ENCODE data around the gene CBX3. TPM values are rescaled to one million over a fixed set of nuclear protein-coding genes. Genes with fewer than 3 reads are reported as not detected.
A peak's percentile ranks its signal among the peaks of the same experiment; 100 is the strongest.

The CBX3 gene
- total RNA-seq, 2 experiments from 2014 or later = 252 to 364 TPM

DNA sequence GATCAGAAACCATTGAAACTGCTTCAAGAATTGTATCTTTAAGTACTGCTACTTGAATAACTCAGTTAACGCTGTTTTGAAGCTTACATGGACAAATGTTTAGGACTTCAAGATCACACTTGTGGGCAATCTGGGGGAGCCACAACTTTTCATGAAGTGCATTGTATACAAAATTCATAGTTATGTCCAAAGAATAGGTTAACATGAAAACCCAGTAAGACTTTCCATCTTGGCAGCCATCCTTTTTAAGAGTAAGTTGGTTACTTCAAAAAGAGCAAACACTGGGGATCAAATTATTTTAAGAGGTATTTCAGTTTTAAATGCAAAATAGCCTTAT, 15.7 kb upstream of the CBX3 start:
- BruUV-seq (replicated peaks) = no TSS peak
- H3K9me2 ChIP-seq (ENCODE audit: insufficient read depth, low read length) = no peaks in the 10 kb centered on the region
- TF ChIP-seq, protein P1, sequence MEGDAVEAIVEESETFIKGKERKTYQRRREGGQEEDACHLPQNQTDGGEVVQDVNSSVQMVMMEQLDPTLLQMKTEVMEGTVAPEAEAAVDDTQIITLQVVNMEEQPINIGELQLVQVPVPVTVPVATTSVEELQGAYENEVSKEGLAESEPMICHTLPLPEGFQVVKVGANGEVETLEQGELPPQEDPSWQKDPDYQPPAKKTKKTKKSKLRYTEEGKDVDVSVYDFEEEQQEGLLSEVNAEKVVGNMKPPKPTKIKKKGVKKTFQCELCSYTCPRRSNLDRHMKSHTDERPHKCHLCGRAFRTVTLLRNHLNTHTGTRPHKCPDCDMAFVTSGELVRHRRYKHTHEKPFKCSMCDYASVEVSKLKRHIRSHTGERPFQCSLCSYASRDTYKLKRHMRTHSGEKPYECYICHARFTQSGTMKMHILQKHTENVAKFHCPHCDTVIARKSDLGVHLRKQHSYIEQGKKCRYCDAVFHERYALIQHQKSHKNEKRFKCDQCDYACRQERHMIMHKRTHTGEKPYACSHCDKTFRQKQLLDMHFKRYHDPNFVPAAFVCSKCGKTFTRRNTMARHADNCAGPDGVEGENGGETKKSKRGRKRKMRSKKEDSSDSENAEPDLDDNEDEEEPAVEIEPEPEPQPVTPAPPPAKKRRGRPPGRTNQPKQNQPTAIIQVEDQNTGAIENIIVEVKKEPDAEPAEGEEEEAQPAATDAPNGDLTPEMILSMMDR (conservative IDR thresholded peaks at IDR 0.05; ENCODE audit: low read length) = no peak
- peaks cover 18% of the 10 kb centered on the region; the same call in 1 of the 2 replicates for H3K79me2 ChIP-seq (ENCODE audit: insufficient read depth, low read depth, low read length)
- no peak overlapping the region for H2AFZ ChIP-seq (ENCODE audit: low read length)
- peaks cover 20% of the 10 kb centered on the region for H3K4me1 ChIP-seq (ENCODE audit: insufficient read depth, low read length, poor library complexity, severe bottlenecking)
- peaks cover 82% of the 10 kb centered on the region for H3K36me3 ChIP-seq (ENCODE audit: insufficient read depth, low read length)
- peaks cover 28% of the 10 kb centered on the region for H4K20me1 ChIP-seq (ENCODE audit: insufficient read depth, low read length)
- intact Hi-C loops (cut with micrococcal nuclease; ENCODE audit: unreplicated experiment) = loop anchor here (5.0 kb wide), 1 partner anchor 294 kb away; no protein-coding TSS in a partner anchor
- ChIA-PET POLR2A (interaction anchor here (0.7 kb wide), 2 partner anchors 29 to 271 kb away, joined by 3 read pairs; no protein-coding TSS in a partner anchor), CTCF (ENCODE audit: unreplicated experiment) (no interaction called here)
- peak overlapping the region; percentile 10 for H3K27ac ChIP-seq (ENCODE audit: low read depth, low read length, poor library complexity, severe bottlenecking)
- no peaks in the 10 kb centered on the region for H3K9me3 ChIP-seq (ENCODE audit: low read length)
- H3K4me3 ChIP-seq (ENCODE audit: low read depth, low read length, poor library complexity, severe bottlenecking) = no peak overlapping the region
- H3K4me2 ChIP-seq (ENCODE audit: low read length) = no peak overlapping the region
- DNase-seq (ENCODE audit: low spot score) = peak; percentile 24

DNA sequence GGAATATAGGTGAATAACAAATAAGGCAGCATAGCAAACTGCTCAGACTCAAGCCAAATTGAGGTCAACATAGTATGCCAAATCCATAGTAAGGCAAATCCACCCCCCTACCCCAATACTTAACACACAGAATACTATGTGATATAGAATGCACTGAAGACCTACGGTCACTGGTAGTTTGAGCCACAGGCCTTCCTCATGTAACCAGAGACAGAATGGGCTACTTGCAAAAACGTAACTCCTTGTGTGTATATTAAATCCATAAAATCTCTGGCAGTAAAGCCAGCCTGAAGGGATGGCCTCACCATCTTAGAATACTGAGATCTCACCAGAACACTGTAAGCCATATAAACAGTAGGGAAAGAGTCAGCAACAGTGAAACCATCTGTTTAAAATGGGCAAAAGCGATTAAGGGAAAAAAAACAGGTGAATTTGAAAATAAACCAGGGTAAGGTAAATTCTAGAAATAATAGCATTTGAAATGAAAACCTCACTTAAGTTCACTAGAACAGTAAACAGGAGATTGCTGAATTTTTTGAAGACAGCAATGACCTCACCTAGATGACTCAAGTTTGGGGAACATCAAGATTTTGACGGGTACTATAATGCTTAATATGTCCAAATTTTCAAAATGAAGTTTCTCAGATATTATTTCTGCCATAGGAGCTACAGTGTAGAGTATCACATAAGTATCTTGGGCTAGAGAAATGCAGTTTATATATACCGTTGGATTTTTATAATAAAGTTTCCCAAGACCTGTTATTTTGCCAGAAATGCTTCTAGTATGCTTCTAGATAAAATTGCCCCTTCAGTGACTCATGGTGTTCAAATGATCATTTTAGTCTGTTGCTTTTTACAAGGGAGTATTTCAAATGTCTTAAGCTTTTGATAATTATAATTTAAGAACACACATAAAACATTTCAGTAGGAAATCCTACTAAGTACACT, 14.9 kb upstream of the CBX3 start:
- no peaks in the 10 kb centered on the region for H3K9me2 ChIP-seq (ENCODE audit: insufficient read depth, low read length)
- H4K20me1 ChIP-seq (ENCODE audit: insufficient read depth, low read length) = peaks cover 35% of the 10 kb centered on the region
- peaks cover 26% of the 10 kb centered on the region; the same call in 1 of the 2 replicates for H3K79me2 ChIP-seq (ENCODE audit: insufficient read depth, low read depth, low read length)
- H3K27ac ChIP-seq (ENCODE audit: low read depth, low read length, poor library complexity, severe bottlenecking) = peak overlapping the region; percentile 60
- no peak overlapping the region for H3K4me3 ChIP-seq (ENCODE audit: low read depth, low read length, poor library complexity, severe bottlenecking)
- TF ChIP-seq, protein P1 (conservative IDR thresholded peaks at IDR 0.05; ENCODE audit: low read length) = no peak
- TF ChIP-seq EZH2phosphoT487 (IDR thresholded peaks at IDR 0.05; ENCODE audit: borderline replicate concordance, low read depth, low read length) = no peak
- peak; percentile 25 for DNase-seq (ENCODE audit: low spot score)
- H3K36me3 ChIP-seq (ENCODE audit: insufficient read depth, low read length) = peaks cover 85% of the 10 kb centered on the region
- ChIA-PET POLR2A (interaction anchor here (0.7 to 2.4 kb wide), 6 partner anchors 16 to 272 kb away, joined by 3 to 9 read pairs (median 4); partner anchors contain the start of genes CBX3 and NFE2L3), CTCF (ENCODE audit: unreplicated experiment) (no interaction called here)
- H3K9me3 ChIP-seq (ENCODE audit: low read length) = no peaks in the 10 kb centered on the region
- no peak overlapping the region for H3K4me2 ChIP-seq (ENCODE audit: low read length)
- BruUV-seq (replicated peaks) = no TSS peak
- no peak overlapping the region for H2AFZ ChIP-seq (ENCODE audit: low read length)
- intact Hi-C loops (cut with micrococcal nuclease; ENCODE audit: unreplicated experiment) = loop anchor here (5.0 kb wide), 1 partner anchor 294 kb away; no protein-coding TSS in a partner anchor
- peaks cover 20% of the 10 kb centered on the region for H3K4me1 ChIP-seq (ENCODE audit: insufficient read depth, low read length, poor library complexity, severe bottlenecking)
